OCI-LY1 (cell line): ENCODE results near the gene GRPEL1.

ENCODE experiments used
- H2AFZ ChIP-seq: fragments of 200-600 bp; sonication (generic), shearing (Covaris generic); 2 replicates; pipeline ENCODE4 v1.6.0; 2014; ENCODE audit warnings: antibody characterized with exemption, mild to moderate bottlenecking, low read length
- H3F3A ChIP-seq: fragments of 200-600 bp; sonication (generic), shearing (Covaris generic); 2 replicates; pipeline ENCODE4 v1.6.0; 2014; ENCODE audit warnings: mild to moderate bottlenecking, antibody characterized with exemption, low read length, moderate library complexity; ENCODE audit not compliant: insufficient read depth
- H3K27ac ChIP-seq: fragments of 200-600 bp; sonication (generic); 2 replicates; pipeline ENCODE4 v1.5.1; 2014; ENCODE audit warnings: low read length, mixed run types, mild to moderate bottlenecking, low read depth; ENCODE audit not compliant: poor library complexity, severe bottlenecking
- H3K27me3 ChIP-seq: fragments of 200-600 bp; sonication (generic); 2 replicates; pipeline ENCODE4 v1.6.0; 2014; ENCODE audit warnings: antibody characterized with exemption, mild to moderate bottlenecking, low read length, moderate library complexity; ENCODE audit not compliant: insufficient read depth
- H3K36me3 ChIP-seq: fragments of 200-600 bp; sonication (generic); 2 replicates; pipeline ENCODE4 v1.6.1; 2014; ENCODE audit warnings: mild to moderate bottlenecking, antibody characterized with exemption, low read length, moderate library complexity, mixed read lengths; ENCODE audit not compliant: insufficient read depth
- H3K4me1 ChIP-seq: fragments of 200-600 bp; sonication (generic); 2 replicates; pipeline ENCODE4 v1.5.1; 2014; ENCODE audit warnings: mild to moderate bottlenecking, low read length, moderate library complexity; ENCODE audit not compliant: insufficient read depth, severe bottlenecking
- H3K4me2 ChIP-seq: fragments of 200-600 bp; sonication (generic), shearing (Covaris generic); 2 replicates; pipeline ENCODE4 v1.6.1; 2014; ENCODE audit warnings: low read length
- H3K4me3 ChIP-seq: fragments of 200-600 bp; sonication (generic); 2 replicates; pipeline ENCODE4 v1.5.1; 2014; ENCODE audit warnings: low read length, low read depth, mild to moderate bottlenecking, mixed read lengths; ENCODE audit not compliant: poor library complexity, severe bottlenecking
- H3K79me2 ChIP-seq: fragments of 200-600 bp; shearing (Covaris generic); 2 replicates; pipeline ENCODE4 v1.6.1; 2016; ENCODE audit warnings: mixed run types, low read length, mixed read lengths; ENCODE audit not compliant: insufficient read depth
- H3K9ac ChIP-seq: fragments of 200-600 bp; sonication (generic), shearing (Covaris generic); 2 replicates; pipeline ENCODE4 v1.6.1; 2014; ENCODE audit warnings: mild to moderate bottlenecking, low read length, mixed read lengths
- H3K9me2 ChIP-seq: fragments of 200-600 bp; sonication (generic), shearing (Covaris generic); 2 replicates; pipeline ENCODE4 v1.6.1; 2014; ENCODE audit warnings: low read depth, mild to moderate bottlenecking, low read length, mixed read lengths
- H3K9me3 ChIP-seq: fragments of 200-600 bp; shearing (Covaris generic); 2 replicates; pipeline ENCODE4 v1.6.1; 2014; ENCODE audit warnings: low read length, mixed read lengths
- H4K20me1 ChIP-seq: fragments of 200-600 bp; sonication (generic), shearing (Covaris generic); 2 replicates; pipeline ENCODE4 v1.6.0; 2016; ENCODE audit warnings: mild to moderate bottlenecking, low read length; ENCODE audit not compliant: insufficient read depth
- CTCF ChIP-seq: fragments of 200-600 bp; sonication (generic), shearing (Covaris generic); IDR thresholded peaks from 2 replicates; pipeline ENCODE4 v1.5.1; 2017; ENCODE audit warnings: mild to moderate bottlenecking, antibody characterized with exemption, low read length, moderate library complexity, mixed read lengths
- EZH2 ChIP-seq: fragments of 200-600 bp; sonication (generic), shearing (Covaris generic); IDR thresholded peaks from 2 replicates; pipeline ENCODE4 v1.8.0; 2017; ENCODE audit warnings: borderline replicate concordance, mixed run types, mild to moderate bottlenecking, antibody characterized with exemption, low read length, moderate library complexity, mixed read lengths

Gene GRPEL1

GRCh38 chr4:7023901-7024300 lies 44.0 kb downstream of the GRPEL1 start:
- no peaks in the 10 kb centered on the region for H3F3A ChIP-seq
- H3K79me2 ChIP-seq = no peaks in the 10 kb centered on the region
- H3K36me3 ChIP-seq = peaks cover 7% of the 10 kb centered on the region; the same call in 1 of the 2 replicates
- no peak overlapping the region for H3K4me3 ChIP-seq
- no peaks in the 10 kb centered on the region for H4K20me1 ChIP-seq
- H3K9ac ChIP-seq = no peak overlapping the region
- H3K27ac ChIP-seq = no peak overlapping the region
- H3K4me1 ChIP-seq = no peaks in the 10 kb centered on the region
- no peaks in the 10 kb centered on the region for H3K9me3 ChIP-seq
- no peak overlapping the region for H3K4me2 ChIP-seq
- no peaks in the 10 kb centered on the region for H3K27me3 ChIP-seq
- H2AFZ ChIP-seq = no peak overlapping the region
- H3K9me2 ChIP-seq = no peaks in the 10 kb centered on the region
- TF ChIP-seq EZH2 (no peak), CTCF (no peak)

GRCh38 chr4:7023486-7023885 lies 44.4 kb downstream of the GRPEL1 start:
- TF ChIP-seq EZH2 (no peak), CTCF (no peak)
- Histone ChIP-seq H3K4me2 (no peak overlapping the region), H3K27ac (no peak overlapping the region), H3K9ac (no peak overlapping the region), H3K36me3 (peaks cover 7% of the 10 kb centered on the region; the same call in 1 of the 2 replicates), H4K20me1 (no peaks in the 10 kb centered on the region), H3K9me2 (no peaks in the 10 kb centered on the region), H3K4me3 (no peak overlapping the region), H3K27me3 (no peaks in the 10 kb centered on the region), H3F3A (no peaks in the 10 kb centered on the region), H3K9me3 (no peaks in the 10 kb centered on the region), H3K79me2 (no peaks in the 10 kb centered on the region), H3K4me1 (no peaks in the 10 kb centered on the region), H2AFZ (no peak overlapping the region)

- Histone ChIP-seq H3F3A (no peaks in the 10 kb centered on the region), H3K9ac (no peak overlapping the region), H3K4me3 (no peak overlapping the region), H3K4me2 (no peak overlapping the region), H3K36me3 (peaks cover 1% of the 10 kb centered on the region; the same call in 1 of the 2 replicates), H3K9me2 (no peaks in the 10 kb centered on the region), H3K9me3 (no peaks in the 10 kb centered on the region), H4K20me1 (no peaks in the 10 kb centered on the region), H2AFZ (no peak overlapping the region), H3K27me3 (no peaks in the 10 kb centered on the region), H3K79me2 (no peaks in the 10 kb centered on the region), H3K27ac (no peak overlapping the region), H3K4me1 (no peaks in the 10 kb centered on the region)
- no peak for TF ChIP-seq EZH2
- TF ChIP-seq CTCF = no peak
Observed at GRCh38 chr4:7021930-7022664, 45.8 kb downstream of the GRPEL1 start.
